ENCODE measurements around the gene TMEM94.
A peak's percentile ranks its signal among the peaks of the same experiment; 100 is the strongest.

The TMEM94 gene

GRCh38 chr17:75515496-75516254 is 59.2 kb downstream of the TMEM94 start, which contains the start of gene CASKIN2 (continued):
- TF ChIP-seq, protein P1, sequence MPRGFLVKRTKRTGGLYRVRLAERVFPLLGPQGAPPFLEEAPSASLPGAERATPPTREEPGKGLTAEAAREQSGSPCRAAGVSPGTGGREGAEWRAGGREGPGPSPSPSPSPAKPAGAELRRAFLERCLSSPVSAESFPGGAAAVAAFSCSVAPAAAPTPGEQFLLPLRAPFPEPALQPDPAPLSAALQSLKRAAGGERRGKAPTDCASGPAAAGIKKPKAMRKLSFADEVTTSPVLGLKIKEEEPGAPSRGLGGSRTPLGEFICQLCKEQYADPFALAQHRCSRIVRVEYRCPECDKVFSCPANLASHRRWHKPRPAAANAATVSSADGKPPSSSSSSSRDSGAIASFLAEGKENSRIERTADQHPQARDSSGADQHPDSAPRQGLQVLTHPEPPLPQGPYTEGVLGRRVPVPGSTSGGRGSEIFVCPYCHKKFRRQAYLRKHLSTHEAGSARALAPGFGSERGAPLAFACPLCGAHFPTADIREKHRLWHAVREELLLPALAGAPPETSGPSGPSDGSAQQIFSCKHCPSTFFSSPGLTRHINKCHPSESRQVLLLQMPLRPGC (tag by site-specific recombination; IDR thresholded peaks at IDR 0.05) = peak; percentile 43
- TF ChIP-seq ZNF433 (tag by site-specific recombination; IDR thresholded peaks at IDR 0.05; ENCODE audit: low read depth) (no peak), KLF7 (tag by site-specific recombination; IDR thresholded peaks at IDR 0.05; ENCODE audit: borderline replicate concordance) (no peak), ZNF214 (tag by site-specific recombination; IDR thresholded peaks at IDR 0.05; ENCODE audit: borderline replicate concordance) (no peak), ZNF23 (tag by site-specific recombination; IDR thresholded peaks at IDR 0.05; ENCODE audit: borderline replicate concordance) (no peak), ZNF791 (tag by site-specific recombination; IDR thresholded peaks at IDR 0.05) (no peak), ZNF449 (tag by site-specific recombination; IDR thresholded peaks at IDR 0.05) (peak; percentile 24; the same call in 1 of the 2 replicates), SP2 (tag by site-specific recombination; IDR thresholded peaks at IDR 0.05) (peak; percentile 94), ZNF530 (tag by site-specific recombination; IDR thresholded peaks at IDR 0.05; ENCODE audit: low read depth) (no peak), RBAK (tag by site-specific recombination; IDR thresholded peaks at IDR 0.05) (no peak), ZNF341 (tag by site-specific recombination; IDR thresholded peaks at IDR 0.05; ENCODE audit: low read depth) (peak; percentile 54), ZNF596 (tag by site-specific recombination; IDR thresholded peaks at IDR 0.05) (no peak), PRDM6 (tag by site-specific recombination; IDR thresholded peaks at IDR 0.05) (no peak), ZNF701 (tag by site-specific recombination; IDR thresholded peaks at IDR 0.05) (no peak), ZSCAN18 (tag by site-specific recombination; IDR thresholded peaks at IDR 0.05) (no peak; the same call in 1 of the 2 replicates), ZBTB1 (tag by site-specific recombination; IDR thresholded peaks at IDR 0.05) (peak; percentile 66; the same call in 1 of the 2 replicates), GLIS1 (tag by site-specific recombination; IDR thresholded peaks at IDR 0.05) (peak; percentile 69), ZNF169 (tag by site-specific recombination; IDR thresholded peaks at IDR 0.05) (no peak), ZNF133 (tag by site-specific recombination; IDR thresholded peaks at IDR 0.05) (no peak), BCL11B (tag by site-specific recombination; IDR thresholded peaks at IDR 0.05; ENCODE audit: low read depth) (peak; percentile 91), BCL6B (tag by site-specific recombination; IDR thresholded peaks at IDR 0.05) (no peak), ZNF302 (tag by site-specific recombination; IDR thresholded peaks at IDR 0.05; ENCODE audit: low read depth) (no peak), ZBTB20 (tag by site-specific recombination; IDR thresholded peaks at IDR 0.05) (peak; percentile 45), ZSCAN16 (tag by site-specific recombination; IDR thresholded peaks at IDR 0.05) (no peak), ZNF146 (tag by site-specific recombination; IDR thresholded peaks at IDR 0.05) (no peak), ZNF416 (tag by site-specific recombination; IDR thresholded peaks at IDR 0.05) (no peak)
- TF ChIP-seq, protein P2, sequence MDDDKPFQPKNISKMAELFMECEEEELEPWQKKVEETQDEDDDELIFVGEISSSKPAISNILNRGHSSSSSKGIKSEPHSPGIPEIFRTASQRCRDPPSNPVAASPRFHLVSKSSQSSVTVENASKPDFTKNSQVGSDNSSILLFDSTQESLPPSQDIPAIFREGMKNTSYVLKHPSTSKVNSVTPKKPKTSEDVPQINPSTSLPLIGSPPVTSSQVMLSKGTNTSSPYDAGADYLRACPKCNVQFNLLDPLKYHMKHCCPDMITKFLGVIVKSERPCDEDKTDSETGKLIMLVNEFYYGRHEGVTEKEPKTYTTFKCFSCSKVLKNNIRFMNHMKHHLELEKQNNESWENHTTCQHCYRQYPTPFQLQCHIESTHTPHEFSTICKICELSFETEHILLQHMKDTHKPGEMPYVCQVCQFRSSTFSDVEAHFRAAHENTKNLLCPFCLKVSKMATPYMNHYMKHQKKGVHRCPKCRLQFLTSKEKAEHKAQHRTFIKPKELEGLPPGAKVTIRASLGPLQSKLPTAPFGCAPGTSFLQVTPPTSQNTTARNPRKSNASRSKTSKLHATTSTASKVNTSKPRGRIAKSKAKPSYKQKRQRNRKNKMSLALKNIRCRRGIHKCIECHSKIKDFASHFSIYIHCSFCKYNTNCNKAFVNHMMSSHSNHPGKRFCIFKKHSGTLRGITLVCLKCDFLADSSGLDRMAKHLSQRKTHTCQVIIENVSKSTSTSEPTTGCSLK (tag by site-specific recombination; IDR thresholded peaks at IDR 0.05) = no peak
- TF ChIP-seq, protein P3, sequence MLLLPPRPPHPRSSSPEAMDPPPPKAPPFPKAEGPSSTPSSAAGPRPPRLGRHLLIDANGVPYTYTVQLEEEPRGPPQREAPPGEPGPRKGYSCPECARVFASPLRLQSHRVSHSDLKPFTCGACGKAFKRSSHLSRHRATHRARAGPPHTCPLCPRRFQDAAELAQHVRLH (tag by site-specific recombination; IDR thresholded peaks at IDR 0.05) = no peak; the same call in 1 of the 2 replicates
- TF ChIP-seq, protein P4, sequence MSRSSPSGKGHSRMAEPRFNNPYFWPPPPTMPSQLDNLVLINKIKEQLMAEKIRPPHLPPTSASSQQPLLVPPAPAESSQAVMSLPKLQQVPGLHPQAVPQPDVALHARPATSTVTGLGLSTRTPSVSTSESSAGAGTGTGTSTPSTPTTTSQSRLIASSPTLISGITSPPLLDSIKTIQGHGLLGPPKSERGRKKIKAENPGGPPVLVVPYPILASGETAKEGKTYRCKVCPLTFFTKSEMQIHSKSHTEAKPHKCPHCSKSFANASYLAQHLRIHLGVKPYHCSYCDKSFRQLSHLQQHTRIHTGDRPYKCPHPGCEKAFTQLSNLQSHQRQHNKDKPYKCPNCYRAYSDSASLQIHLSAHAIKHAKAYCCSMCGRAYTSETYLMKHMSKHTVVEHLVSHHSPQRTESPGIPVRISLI (tag by site-specific recombination; IDR thresholded peaks at IDR 0.05) = no peak
